Dermis blood vessel endothelial cell (primary cell): ENCODE data around the gene MTF2. TPM values are rescaled to one million over a fixed set of nuclear protein-coding genes. Genes with fewer than 3 reads are reported as not detected.
"Not testable (repeated sequence)": the region's sequence is repeated elsewhere in the genome, so short reads cannot be mapped to it uniquely, and the experiment has no call there.

ENCODE experiments used
- DNase-seq: peaks from one replicate; pipeline ENCODE4 v3.0.0; 2010
- total RNA-seq: library from RNA; depleted of rRNA; stranded (reverse); fragments of >200 nt; gene quantifications from 2 replicates; pipeline ENCODE4 v1.2.3, GENCODE V29; 2014

Gene MTF2
- total RNA-seq, result 36.7 and 50.5 TPM in 2 replicates

DNA sequence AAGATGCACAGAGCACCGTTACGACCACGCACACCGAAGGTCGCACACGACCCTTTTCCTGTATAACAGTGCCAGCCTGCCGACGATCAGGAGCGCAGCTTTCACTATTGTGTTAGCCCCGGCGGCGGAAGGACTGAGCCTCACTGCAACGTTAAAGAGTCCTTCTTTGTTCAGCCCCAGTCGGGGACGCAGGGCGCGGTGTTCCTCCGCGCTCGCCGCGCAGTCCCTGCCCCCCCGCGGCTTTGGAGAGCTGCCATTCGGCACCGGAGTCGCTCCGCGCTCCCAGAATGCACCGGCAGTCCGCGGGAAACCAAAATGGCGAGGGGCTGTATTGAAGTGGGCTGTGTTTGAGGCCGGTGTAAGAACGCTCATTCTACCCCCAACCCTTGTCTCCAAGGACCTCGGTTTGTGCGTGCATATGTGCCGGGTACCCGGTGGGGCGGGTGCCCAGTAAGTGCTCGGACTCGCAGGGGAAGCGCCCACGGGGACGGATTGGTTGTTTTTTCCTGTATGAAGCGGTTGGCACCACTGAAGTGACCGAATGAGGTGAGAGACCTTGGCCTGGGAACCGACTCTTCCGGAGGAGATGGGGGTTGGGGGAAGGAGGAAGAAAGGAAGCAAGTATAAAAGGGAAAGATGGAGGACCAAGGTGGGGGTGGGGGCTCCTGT lies at the start of gene MTF2:
TSS of gene MTF2 (plus strand) at position 298 of the 669 bp plus-strand sequence. CDS start at position 542, 244 bp downstream.
- DNase-seq, result peak; percentile 98

DNA sequence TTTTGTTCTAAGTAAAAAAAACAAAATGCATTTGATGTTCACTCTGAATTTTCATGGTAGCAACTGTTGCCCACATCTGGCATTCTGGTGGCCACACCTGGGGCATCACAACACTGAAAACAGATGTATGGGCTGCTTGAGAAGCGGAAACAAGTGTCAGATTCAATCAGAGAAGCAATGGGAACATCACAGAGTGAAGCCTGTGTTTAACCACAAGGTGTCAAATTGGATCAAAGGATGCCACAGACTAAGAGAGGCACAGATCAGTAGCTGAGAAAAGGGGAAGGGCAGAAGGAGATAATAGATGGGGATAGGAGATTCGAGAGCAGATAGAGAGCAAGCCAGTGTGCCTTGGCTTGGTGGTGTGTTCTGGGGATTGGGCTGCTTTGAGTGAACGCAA lies 49.8 kb upstream of the MTF2 start:
- DNase-seq, result no peak

DNA sequence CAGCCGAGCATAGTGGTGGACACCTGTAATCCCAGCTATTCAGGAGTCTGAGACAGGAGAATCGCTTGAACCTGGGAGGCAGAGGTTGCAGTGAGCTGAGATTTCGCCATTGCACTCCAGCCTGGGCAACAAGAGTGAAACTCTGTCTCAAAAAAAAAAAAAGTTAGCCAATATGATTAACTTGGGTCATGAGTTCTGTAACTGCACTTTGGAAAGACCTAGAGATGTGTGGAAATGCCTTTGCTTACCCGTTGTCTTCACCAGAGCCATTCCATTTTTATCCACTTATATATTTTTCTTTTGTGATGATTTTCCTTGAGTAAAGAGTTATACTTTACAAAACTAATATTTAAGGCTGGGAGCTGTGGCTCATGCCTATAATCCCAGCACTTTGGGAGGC lies 48.9 kb upstream of the MTF2 start:
- not testable (repeated sequence) for DNase-seq

GRCh38 chr1:93031711-93032110 lies 47.4 kb upstream of the MTF2 start:
- no peak for DNase-seq

DNA sequence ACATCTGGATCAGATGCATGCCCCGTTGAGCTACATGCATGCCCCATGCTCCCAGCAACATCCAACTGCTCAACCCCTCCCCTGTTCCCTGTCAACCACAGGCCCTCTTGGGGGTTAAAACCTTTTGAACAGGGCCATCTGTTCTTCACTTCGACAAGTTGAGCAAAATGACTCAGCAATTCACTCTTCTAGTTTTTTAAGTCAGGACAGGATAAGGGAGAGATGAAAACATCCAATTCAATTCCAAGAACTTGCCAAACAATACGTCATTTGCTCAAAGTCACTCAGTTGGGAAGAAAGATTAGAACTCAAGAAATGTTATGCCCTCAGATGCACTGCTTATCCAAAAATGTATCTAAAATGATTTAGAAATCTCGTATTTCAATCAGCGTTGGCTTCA lies 46.1 kb upstream of the MTF2 start:
- DNase-seq, result no peak

DNA sequence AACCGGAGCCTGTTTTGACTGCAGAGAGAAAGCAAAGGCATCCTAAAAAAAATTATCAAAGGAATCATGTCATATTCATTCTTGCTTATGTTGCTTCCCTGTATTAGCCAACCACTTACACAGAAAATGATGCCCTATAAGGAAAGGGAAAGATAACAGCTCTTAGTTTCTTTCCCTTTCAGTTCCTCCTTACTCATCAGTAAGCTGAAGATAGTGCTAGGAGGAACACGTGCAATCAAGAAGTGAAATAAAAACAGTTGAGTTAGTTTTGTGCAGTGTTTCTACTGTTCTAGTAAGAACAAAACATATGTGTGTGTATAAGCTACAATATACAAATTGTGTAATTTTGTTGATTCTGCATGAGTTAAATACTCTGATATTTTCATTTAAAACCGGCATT lies 45.3 kb upstream of the MTF2 start:
- DNase-seq, result no peak

DNA sequence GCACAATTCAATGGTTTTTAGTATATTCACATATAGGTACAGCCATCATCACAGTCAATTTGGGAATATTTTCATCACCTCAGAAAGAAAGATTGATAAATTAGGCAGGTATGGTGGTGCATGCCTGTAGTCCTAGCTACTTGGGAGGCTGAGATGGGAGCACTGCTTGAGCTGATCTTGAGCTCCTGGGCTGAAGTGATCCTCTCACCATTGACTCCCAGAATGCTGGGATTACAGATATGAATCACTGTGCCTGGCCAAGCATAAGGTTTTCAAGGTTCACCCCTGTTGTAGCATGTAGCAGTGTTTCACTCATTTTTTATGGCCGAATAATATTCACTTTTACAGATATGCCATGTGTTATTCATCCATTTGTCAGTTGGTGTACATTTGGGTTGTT lies 44.7 kb upstream of the MTF2 start:
- DNase-seq, result no peak

- no peak for DNase-seq
Observed at GRCh38 chr1:93036672-93037071, 42.4 kb upstream of the MTF2 start.

DNA sequence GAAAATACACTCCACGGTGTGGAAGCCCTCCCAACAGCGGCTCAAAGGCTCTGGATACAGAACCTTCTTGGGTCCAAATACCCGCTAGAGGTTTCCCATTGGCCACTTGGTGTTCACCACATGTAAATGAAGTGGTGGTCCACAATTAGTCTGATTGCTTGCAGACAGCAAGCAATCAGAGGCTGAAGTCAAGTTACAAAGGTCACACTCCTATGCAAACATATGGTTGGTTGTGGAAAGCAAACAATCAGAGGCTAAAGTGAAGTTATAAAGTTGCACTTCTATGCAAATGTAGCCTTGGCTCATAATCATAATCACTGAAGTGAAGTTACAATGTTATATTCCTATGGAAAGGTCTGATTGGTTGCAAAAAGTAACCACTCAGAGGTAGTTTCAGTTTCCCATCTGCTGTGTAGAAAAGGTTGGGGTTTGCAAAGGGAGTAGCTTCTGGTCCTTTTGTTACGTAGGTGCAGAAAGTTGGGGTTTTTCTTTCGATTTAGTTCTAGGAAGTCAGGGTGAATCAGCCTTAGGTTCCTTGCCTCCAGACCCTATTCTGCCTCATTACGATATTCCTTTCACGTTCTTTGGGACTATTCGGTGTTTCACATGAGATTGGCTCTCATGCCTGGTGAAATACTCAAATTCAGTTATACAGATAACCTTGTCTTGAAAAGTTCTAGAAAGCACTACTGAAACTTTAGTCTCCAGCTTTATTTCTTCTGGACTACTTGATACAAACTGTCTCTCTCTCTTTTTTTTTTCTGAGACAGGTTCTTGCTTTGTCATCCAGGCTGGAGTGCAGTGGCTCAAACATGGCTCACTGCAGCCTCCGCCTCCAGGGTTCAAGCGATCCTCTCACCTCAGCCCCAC lies 36.7 kb upstream of the MTF2 start:
- DNase-seq, result no peak

DNA sequence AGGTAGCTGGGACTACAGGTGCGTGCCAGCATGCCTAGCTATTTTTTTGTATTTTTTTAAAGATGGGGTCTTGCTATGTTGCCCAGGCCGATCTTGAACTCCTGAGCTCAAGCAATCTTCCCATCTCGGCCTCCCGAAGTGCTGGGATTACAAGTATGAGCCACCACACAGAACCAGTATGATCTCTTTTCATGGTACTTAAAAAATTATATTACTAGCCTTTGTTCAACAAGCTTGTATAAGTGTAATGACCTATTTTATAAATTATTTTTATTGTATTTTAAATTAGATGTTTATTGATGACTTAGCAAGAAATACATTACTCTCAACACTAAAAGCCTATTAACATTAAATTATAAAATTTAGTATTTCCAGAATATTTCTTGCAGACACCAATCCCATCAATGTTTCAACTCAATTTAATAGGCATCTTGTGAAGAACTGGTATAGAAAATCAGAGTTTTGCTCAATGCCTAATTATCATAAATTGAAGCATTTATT lies 36.0 kb upstream of the MTF2 start:
- DNase-seq, result no peak

GRCh38 chr1:93047618-93048017 lies 31.5 kb upstream of the MTF2 start:
- no peak for DNase-seq

- DNase-seq, result no peak
Observed at GRCh38 chr1:93051961-93052360, 27.1 kb upstream of the MTF2 start.

- peak; percentile 46 for DNase-seq
Observed at GRCh38 chr1:93056214-93056613, 22.9 kb upstream of the MTF2 start.

DNA sequence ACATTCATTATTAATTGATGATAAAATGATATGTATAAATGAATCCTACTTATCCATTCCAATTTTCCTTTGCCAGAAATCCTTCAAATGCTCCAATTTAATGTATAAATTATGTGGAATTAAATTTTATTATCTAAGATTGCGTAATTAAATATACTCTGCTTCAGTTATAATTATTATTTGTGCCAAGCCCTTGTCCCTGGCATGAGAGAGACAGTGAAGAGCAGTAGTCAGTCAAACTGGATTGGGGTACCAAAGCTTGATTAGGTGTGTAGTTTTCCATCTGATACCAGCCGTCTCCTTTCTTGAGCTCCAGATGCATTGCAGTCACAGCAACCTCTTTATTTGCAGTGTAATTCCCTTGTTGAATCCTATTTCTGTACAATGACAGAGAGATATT lies 22.4 kb upstream of the MTF2 start:
- DNase-seq, result no peak

DNA sequence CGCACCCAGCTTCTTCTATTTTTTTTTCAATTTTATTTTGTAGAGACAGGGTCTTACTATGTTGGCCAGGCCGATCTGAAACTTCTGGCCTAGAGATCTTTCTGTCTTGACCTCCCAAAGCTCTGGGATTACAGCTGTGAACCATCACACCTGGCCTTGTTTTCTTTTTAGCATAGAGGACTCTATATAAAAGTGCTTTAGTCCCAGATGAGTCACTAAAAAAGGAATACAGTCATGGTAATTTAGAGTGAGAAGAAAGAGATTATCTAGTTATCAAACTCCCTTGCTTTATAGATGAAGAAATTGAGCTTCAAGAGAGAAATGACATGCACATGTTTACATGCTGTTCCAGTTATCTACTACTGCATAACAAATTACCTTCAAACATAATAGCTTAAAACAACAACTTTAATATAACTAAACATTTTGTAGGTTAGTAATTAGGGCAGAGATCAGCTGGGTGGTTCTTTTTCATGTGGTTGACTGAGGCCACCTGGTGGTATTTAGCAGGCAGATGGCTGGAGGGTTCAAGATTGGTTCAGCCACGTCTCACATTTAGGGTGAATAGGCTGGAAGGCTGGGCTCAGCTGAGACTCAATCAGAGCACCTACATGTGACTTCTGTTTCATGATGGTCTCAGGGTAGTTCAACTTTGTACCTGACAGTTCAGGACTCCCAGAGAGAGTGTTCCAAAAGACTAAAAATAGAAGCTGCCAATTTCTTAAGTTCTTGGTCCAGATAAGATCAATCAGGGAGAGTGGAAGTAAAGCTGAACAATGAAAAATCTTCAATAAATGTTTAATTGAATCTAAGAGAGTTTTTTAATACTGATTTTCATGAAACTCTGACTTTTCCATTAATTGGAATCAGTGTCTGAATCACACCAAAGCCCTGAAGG lies 16.9 kb upstream of the MTF2 start:
- peak; percentile 58 for DNase-seq

DNA sequence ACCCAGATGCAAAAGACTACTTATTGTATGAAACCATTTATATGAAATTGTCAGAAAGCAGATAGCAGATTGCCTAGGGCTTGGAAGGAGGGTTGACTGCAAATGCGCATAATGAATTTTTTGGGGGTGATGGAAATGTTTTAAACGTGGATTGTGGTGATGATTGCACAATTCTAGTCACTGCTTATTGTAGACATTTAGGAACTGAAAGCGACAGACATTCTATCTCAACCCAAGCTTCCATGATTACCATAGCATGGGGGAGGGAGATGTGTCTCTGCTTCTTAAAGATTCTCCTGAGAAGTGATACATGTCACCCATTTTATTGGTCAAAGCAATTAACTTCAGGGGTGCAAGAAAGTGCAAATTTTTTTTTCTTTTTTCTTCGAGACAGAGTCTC lies 2.8 kb upstream of the MTF2 start:
- no peak for DNase-seq

DNA sequence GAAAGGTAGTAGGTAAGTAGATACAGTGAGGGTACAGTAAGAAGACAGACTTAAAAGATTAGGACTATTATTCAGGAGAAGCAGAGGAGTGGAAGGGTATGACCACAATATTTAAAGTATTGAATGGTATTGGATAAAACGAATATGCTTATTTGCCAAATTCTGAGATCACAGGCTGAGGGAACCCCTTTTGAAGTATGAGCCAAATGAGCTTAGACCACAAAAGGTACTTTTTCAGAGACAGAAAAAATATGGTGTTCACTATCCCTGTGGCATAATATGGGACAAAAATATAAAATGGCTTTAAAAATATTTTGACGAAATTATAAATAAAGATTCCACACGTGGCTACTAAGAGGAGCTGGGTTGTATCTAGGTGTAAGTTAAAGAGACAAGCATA lies 880 bp upstream of the MTF2 start:
- DNase-seq, result no peak

GRCh38 chr1:93078638-93078985 lies 471 bp upstream of the MTF2 start:
- DNase-seq, result no peak

DNA sequence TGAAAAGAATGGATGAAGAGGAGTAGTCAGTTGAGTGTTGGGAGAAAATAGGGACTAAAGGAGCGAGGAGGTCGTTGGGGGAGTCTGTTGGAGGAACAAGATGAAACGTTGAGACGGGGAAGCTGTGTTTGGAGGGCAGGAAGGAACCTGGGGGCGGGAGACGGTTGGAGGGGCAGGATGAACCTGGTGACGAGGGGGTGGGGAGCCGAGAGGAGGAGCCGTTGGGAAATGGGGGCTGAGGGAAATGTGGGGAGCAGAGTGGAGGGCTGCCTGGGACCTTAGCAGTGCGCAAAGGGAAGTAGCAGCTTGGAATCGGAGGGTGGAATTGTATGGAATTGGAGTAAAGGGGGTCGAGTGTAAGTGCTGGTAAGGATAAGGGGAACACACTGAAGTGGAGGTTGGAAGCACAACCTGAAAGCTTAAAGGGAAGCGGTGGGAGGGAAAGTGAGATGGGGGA lies 630 bp downstream of the MTF2 start:
- peak; percentile 64 for DNase-seq

GRCh38 chr1:93080179-93080823 lies 1.2 kb downstream of the MTF2 start:
- DNase-seq, result peak; percentile 87

DNA sequence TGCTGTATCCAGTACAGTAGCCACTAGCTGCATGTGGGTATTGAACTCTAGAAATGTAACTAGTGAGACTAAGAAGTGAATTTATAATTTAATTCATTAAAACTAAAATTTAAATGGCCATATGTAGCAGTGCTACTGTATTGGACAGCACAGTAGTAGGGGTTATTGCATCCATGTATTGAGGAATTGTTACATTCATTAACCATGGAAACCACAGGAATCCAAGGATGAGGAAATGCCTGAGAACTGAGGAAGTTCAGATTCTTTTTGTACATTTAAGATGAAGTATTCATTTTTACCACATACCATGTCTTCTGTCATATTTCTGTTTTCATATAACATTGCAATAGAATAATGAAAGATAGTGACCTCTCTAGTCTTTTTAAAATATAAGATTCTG lies 2.6 kb downstream of the MTF2 start:
- DNase-seq, result peak; percentile 82

GRCh38 chr1:93082313-93082712 lies 3.2 kb downstream of the MTF2 start:
- no peak for DNase-seq
